Measurements from ENCODE around the gene AIM2.

- TF ChIP-seq CTCF (IDR thresholded peaks at IDR 0.05): no peak
- TF ChIP-seq POLR2AphosphoS5 (IDR thresholded peaks at IDR 0.05): no peak
Measured at GRCh38 chr1:159091607-159092031, 15.1 kb upstream of the AIM2 start.

Measured in transverse colon (tissue), 4 donors.